Measurements from ENCODE around the gene MYO16. TPM values are rescaled to one million over a fixed set of nuclear protein-coding genes. Genes with fewer than 3 reads are reported as not detected.

Gene MYO16
- total and polyA plus RNA-seq, 7 donors, result under 0.01 to 0.33 (median 0.28) TPM; not detected in 2

- H3K27me3 ChIP-seq, result no peaks in the 10 kb centered on the region
- intact Hi-C loops (cut with DNase I), result no loop called here
- 83 to 85% methylated on average over 4 of the region's 4 CpGs for WGBS, 2 donors
- no peak for DNase-seq
- no peaks in the 10 kb centered on the region for H3K4me1 ChIP-seq
- H3K4me3 ChIP-seq, result no peak overlapping the region
- H3K36me3 ChIP-seq, result no peaks in the 10 kb centered on the region
- no peak overlapping the region for H3K27ac ChIP-seq
- no peaks in the 10 kb centered on the region for H3K9me3 ChIP-seq
- TF ChIP-seq, protein P1, sequence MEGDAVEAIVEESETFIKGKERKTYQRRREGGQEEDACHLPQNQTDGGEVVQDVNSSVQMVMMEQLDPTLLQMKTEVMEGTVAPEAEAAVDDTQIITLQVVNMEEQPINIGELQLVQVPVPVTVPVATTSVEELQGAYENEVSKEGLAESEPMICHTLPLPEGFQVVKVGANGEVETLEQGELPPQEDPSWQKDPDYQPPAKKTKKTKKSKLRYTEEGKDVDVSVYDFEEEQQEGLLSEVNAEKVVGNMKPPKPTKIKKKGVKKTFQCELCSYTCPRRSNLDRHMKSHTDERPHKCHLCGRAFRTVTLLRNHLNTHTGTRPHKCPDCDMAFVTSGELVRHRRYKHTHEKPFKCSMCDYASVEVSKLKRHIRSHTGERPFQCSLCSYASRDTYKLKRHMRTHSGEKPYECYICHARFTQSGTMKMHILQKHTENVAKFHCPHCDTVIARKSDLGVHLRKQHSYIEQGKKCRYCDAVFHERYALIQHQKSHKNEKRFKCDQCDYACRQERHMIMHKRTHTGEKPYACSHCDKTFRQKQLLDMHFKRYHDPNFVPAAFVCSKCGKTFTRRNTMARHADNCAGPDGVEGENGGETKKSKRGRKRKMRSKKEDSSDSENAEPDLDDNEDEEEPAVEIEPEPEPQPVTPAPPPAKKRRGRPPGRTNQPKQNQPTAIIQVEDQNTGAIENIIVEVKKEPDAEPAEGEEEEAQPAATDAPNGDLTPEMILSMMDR (IDR thresholded peaks at IDR 0.05), result no peak
- TF ChIP-seq POLR2AphosphoS5 (IDR thresholded peaks at IDR 0.05), result no peak
These were observed 45.4 kb downstream of the MYO16 start for GRCh38 chr13:108674771-108675170.

GRCh38 chr13:108676620-108677019, 47.2 kb downstream of the MYO16 start:
- intact Hi-C loops (cut with DNase I), result no loop called here
- 49 to 65% methylated on average over 8 of the region's 8 CpGs for WGBS, 2 donors

GRCh38 chr13:108677806-108678205, 48.4 kb downstream of the MYO16 start:
- no peaks in the 10 kb centered on the region for H3K27me3 ChIP-seq
- no peak overlapping the region for H3K4me3 ChIP-seq
- TF ChIP-seq POLR2A (IDR thresholded peaks at IDR 0.05) (no peak), POLR2AphosphoS5 (IDR thresholded peaks at IDR 0.05) (no peak), EP300 (IDR thresholded peaks at IDR 0.05) (no peak)
- TF ChIP-seq, protein P1 (IDR thresholded peaks at IDR 0.05), result no peak
- intact Hi-C loops (cut with DNase I), result no loop called here
- WGBS, 2 donors, result 81 to 85% methylated on average over 3 of the region's 3 CpGs
- no peak for DNase-seq
- H3K9me3 ChIP-seq, result no peaks in the 10 kb centered on the region
- no peaks in the 10 kb centered on the region for H3K4me1 ChIP-seq
- H3K27ac ChIP-seq, result no peak overlapping the region
- H3K36me3 ChIP-seq, result no peaks in the 10 kb centered on the region

More at GRCh38 chr13:108676620-108677019, 47.2 kb downstream of the MYO16 start:
- no peak for DNase-seq
- TF ChIP-seq POLR2AphosphoS5 (IDR thresholded peaks at IDR 0.05), result no peak
- no peak for TF ChIP-seq POLR2A (IDR thresholded peaks at IDR 0.05)
- TF ChIP-seq, protein P1 (IDR thresholded peaks at IDR 0.05), result no peak
- TF ChIP-seq EP300 (IDR thresholded peaks at IDR 0.05), result no peak
- no peaks in the 10 kb centered on the region for H3K9me3 ChIP-seq
- no peak overlapping the region for H3K27ac ChIP-seq
- H3K4me3 ChIP-seq, result no peak overlapping the region
- no peaks in the 10 kb centered on the region for H3K36me3 ChIP-seq
- H3K27me3 ChIP-seq, result no peaks in the 10 kb centered on the region
- no peaks in the 10 kb centered on the region for H3K4me1 ChIP-seq

- TF ChIP-seq POLR2AphosphoS5 (IDR thresholded peaks at IDR 0.05), result no peak
- TF ChIP-seq, protein P1 (IDR thresholded peaks at IDR 0.05), result no peak
- no peak for TF ChIP-seq EP300 (IDR thresholded peaks at IDR 0.05)
- TF ChIP-seq POLR2A (IDR thresholded peaks at IDR 0.05), result no peak
- H3K4me3 ChIP-seq, result no peak overlapping the region
- no peaks in the 10 kb centered on the region for H3K36me3 ChIP-seq
- 83 to 84% methylated on average over 1 of the region's 1 CpG for WGBS, 2 donors
- intact Hi-C loops (cut with DNase I), result no loop called here
- no peaks in the 10 kb centered on the region for H3K27me3 ChIP-seq
- no peak overlapping the region for H3K27ac ChIP-seq
- DNase-seq, result no peak
- H3K4me1 ChIP-seq, result no peaks in the 10 kb centered on the region
- no peaks in the 10 kb centered on the region for H3K9me3 ChIP-seq
These were observed 50.6 kb downstream of the MYO16 start for GRCh38 chr13:108680011-108680410.

DNA sequence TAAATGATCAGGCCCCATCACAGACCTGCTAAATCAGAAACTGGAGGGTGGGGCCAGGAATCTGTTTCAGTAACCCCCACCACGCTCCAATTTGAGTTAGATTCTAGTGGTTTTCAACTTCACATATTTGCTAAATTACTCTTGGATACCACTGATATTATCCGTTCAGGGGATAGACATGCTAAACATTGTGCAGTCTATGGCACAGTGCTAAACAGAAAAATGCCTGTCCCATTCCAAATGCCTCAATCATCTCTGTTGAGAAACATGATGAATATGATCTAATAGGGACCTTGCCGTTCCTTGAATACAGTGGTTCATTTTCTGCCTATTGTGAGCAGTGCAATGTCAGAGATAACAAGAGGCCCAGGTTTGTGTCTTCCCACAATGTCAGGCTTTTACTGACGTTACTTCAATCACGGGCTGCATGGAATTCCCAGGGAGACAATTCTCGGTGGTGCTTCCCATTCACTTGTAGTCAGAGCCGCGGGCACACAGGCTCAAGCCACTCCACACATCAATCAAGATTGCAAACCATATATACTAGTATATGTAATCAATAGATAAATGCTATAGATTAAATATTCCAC, 52.7 kb downstream of the MYO16 start:
- Histone ChIP-seq H3K9me3 (no peaks in the 10 kb centered on the region), H3K27ac (no peak overlapping the region), H3K4me1 (no peaks in the 10 kb centered on the region), H3K36me3 (no peaks in the 10 kb centered on the region), H3K27me3 (no peaks in the 10 kb centered on the region), H3K4me3 (no peak overlapping the region)
- TF ChIP-seq POLR2A (IDR thresholded peaks at IDR 0.05) (no peak), POLR2AphosphoS5 (IDR thresholded peaks at IDR 0.05) (no peak), EP300 (IDR thresholded peaks at IDR 0.05) (no peak)
- TF ChIP-seq, protein P1 (IDR thresholded peaks at IDR 0.05), result no peak
- DNase-seq, result no peak
- intact Hi-C loops (cut with DNase I), result no loop called here
- 75 to 83% methylated on average over 8 of the region's 8 CpGs for WGBS, 2 donors
